Panc1 (cell line): ENCODE measurements around the gene PEX3. TPM values are rescaled to one million over a fixed set of nuclear protein-coding genes. Genes with fewer than 3 reads are reported as not detected.
A peak's percentile ranks its signal among the peaks of the same experiment; 100 is the strongest.
"Not testable (repeated sequence)": the region's sequence is repeated elsewhere in the genome, so short reads cannot be mapped to it uniquely, and the experiment has no call there.

Experiments
- ATAC-seq: fragments of 200-7000 bp; cut with Tn5 transposase; 2 replicates; pipeline ENCODE4 v1.9.1; 2020; ENCODE audit warnings: mild to moderate bottlenecking, moderate library complexity
- BruUV-seq: library from RNA; stranded (reverse); fragments of 400-500 nt; replicated peaks from 2 replicates; lab custom pipeline; 2021; lab: Mats Ljungman, UMichigan
- CTCF ChIA-PET: fragments of 300-600 bp; sonication (Branson Sonifier 250); formaldehyde crosslinking; loops from one replicate; lab custom pipeline; 2022; ENCODE audit warnings: antibody characterized with exemption; lab: Charles Lee
- POLR2A ChIA-PET: fragments of 300-600 bp; sonication (Branson Sonifier 250); formaldehyde crosslinking; loops from one replicate; lab custom pipeline; 2022; ENCODE audit warnings: antibody characterized with exemption; lab: Charles Lee
- DNase-seq: peaks from one replicate; pipeline ENCODE4 v3.0.0-alpha.2; 2010; ENCODE audit warnings: low read depth, low spot score
- H3K27ac ChIP-seq: 2 replicates; pipeline ENCODE4 v1.5.1; 2011; ENCODE audit warnings: mild to moderate bottlenecking, low read length, inconsistent platforms
- H3K27me3 ChIP-seq: fragments of 200-500 bp; sonication (Bioruptor generic); 2 replicates; pipeline ENCODE4 v1.6.0; 2014; ENCODE audit warnings: low read length, inconsistent platforms; ENCODE audit not compliant: control insufficient read depth, insufficient read depth
- H3K36me3 ChIP-seq: fragments of 200-500 bp; sonication (Bioruptor generic); 2 replicates; pipeline ENCODE4 v1.5.1; 2014; ENCODE audit warnings: inconsistent platforms, mild to moderate bottlenecking, low read length, moderate library complexity; ENCODE audit not compliant: control insufficient read depth, insufficient read depth
- H3K4me1 ChIP-seq: 2 replicates; pipeline ENCODE4 v1.5.1; 2011; ENCODE audit warnings: inconsistent platforms, mild to moderate bottlenecking, low read length, moderate library complexity; ENCODE audit not compliant: control insufficient read depth, insufficient read depth
- H3K4me3 ChIP-seq, 2 experiments: 2 replicates each; pipeline ENCODE4 v1.5.1; 2011 to 2012; ENCODE audit warnings: low read depth in 2 of 2, low read length in 2 of 2, mild to moderate bottlenecking in 2 of 2, inconsistent platforms in 1 of 2, moderate library complexity in 1 of 2
- H3K9me3 ChIP-seq: fragments of 200-500 bp; sonication (Bioruptor generic); 2 replicates; pipeline ENCODE4 v1.5.1; 2014; ENCODE audit warnings: low read depth, mild to moderate bottlenecking, inconsistent platforms, low read length, moderate library complexity; ENCODE audit not compliant: control insufficient read depth, insufficient read depth
- CTCF ChIP-seq: fragments of 450-650 bp; IDR thresholded peaks from 2 replicates; pipeline ENCODE4 v1.5.1; 2017; ENCODE audit warnings: mild to moderate bottlenecking
- POLR2AphosphoS5 ChIP-seq: IDR thresholded peaks from 2 replicates; pipeline ENCODE4 v1.6.1; 2012; ENCODE audit warnings: mild to moderate bottlenecking, low read depth, low read length, moderate library complexity
- REST ChIP-seq, 2 experiments: IDR thresholded peaks; 2 replicates each; pipeline ENCODE4 v1.6.1; 2011 to 2012; ENCODE audit warnings: low read depth in 2 of 2, control low read depth in 1 of 2, low read length in 1 of 2, mild to moderate bottlenecking in 1 of 2, moderate library complexity in 1 of 2; ENCODE audit not compliant: insufficient read depth in 1 of 2
- SIN3A ChIP-seq: IDR thresholded peaks from 2 replicates; pipeline ENCODE4 v1.6.1; 2012; ENCODE audit warnings: low read depth, mild to moderate bottlenecking, low read length, moderate library complexity, borderline replicate concordance; ENCODE audit not compliant: insufficient read depth
- TCF7L2 ChIP-seq: IDR thresholded peaks from 2 replicates; pipeline ENCODE4 v1.6.1; 2011; ENCODE audit warnings: mild to moderate bottlenecking, low read depth, low read length, inconsistent platforms
- in situ Hi-C: cut with HindIII; loops from 2 replicates; pipeline ENCODE4 v1.10.0; 2016; ENCODE audit warnings: low sequenced_read_pairs, low pct_unique_long_range_greater_than_20kb
- intact Hi-C: fragments of 100-400 bp; cut with micrococcal nuclease; formaldehyde crosslinking; loops from one replicate; pipeline ENCODE4 v1.10.0; 2022; ENCODE audit not compliant: unreplicated experiment
- total RNA-seq: library from RNA; stranded (reverse); gene quantifications from one replicate; pipeline ENCODE4 v1.2.1, GENCODE V29; 2021; ENCODE audit not compliant: unreplicated experiment

The PEX3 gene
- total RNA-seq, 1 experiment from 2014 or later = 16.5 TPM

- Histone ChIP-seq H3K36me3 (peaks cover 4% of the 10 kb centered on the region), H3K27me3 (no peaks in the 10 kb centered on the region), H3K27ac (no peak overlapping the region), H3K4me1 (no peaks in the 10 kb centered on the region), H3K4me3 (no peak overlapping the region), H3K9me3 (no peaks in the 10 kb centered on the region)
- in situ Hi-C loops (no loop called here), intact Hi-C loops (no loop called here)
- ATAC-seq (no peak), DNase-seq (no peak)
- POLR2A ChIA-PET = no interaction called here
- no TSS peak for BruUV-seq
- TF ChIP-seq POLR2AphosphoS5 (no peak), SIN3A (no peak), REST (IDR thresholded peaks at IDR 0.05; ENCODE audit: insufficient read depth in 1 of 2, low read depth in 2 of 2, low read length in 1 of 2) (no peak), CTCF (no peak), TCF7L2 (no peak)
- CTCF ChIA-PET = no interaction called here
Observed at GRCh38 chr6:143443096-143443495, 7.5 kb upstream of the PEX3 start.

GRCh38 chr6:143447865-143448264, 2.7 kb upstream of the PEX3 start:
- BruUV-seq, in situ Hi-C loops, H3K36me3 ChIP-seq, H3K9me3 ChIP-seq, H3K27ac ChIP-seq, H3K4me3 ChIP-seq, CTCF ChIA-PET, DNase-seq, H3K27me3 ChIP-seq, ATAC-seq, POLR2A ChIA-PET, intact Hi-C loops: not testable (repeated sequence)
- H3K4me1 ChIP-seq = peaks cover 14% of the 10 kb centered on the region

- Histone ChIP-seq H3K27ac (peak overlapping the region; percentile 95), H3K4me1 (peaks cover 14% of the 10 kb centered on the region), H3K9me3 (no peaks in the 10 kb centered on the region), H3K4me3 (peak overlapping the region; percentile 89 to 92), H3K27me3 (no peaks in the 10 kb centered on the region), H3K36me3 (peaks cover 2% of the 10 kb centered on the region; the same call in 1 of the 2 replicates)
- in situ Hi-C loops (no loop called here), intact Hi-C loops (no loop called here)
- ChIA-PET CTCF (no interaction called here), POLR2A (no interaction called here)
- ATAC-seq (no peak), DNase-seq (no peak)
- BruUV-seq = no TSS peak
- TF ChIP-seq TCF7L2 = no peak
- no peak for TF ChIP-seq POLR2AphosphoS5
- no peak for TF ChIP-seq CTCF
Observed at GRCh38 chr6:143449082-143449713, 1.4 kb upstream of the PEX3 start.
